Renal cortex interstitium (tissue), 11 donors: ENCODE results near the gene SMG9. TPM values are rescaled to one million over a fixed set of nuclear protein-coding genes. Genes with fewer than 3 reads are reported as not detected.

Source experiments
- DNase-seq, 11 donors: peaks; one replicate each; pipeline ENCODE4 v3.0.0-alpha.2; 2013; ENCODE audit warnings: low read depth in 9 of 11, low spot score in 4 of 11; ENCODE audit errors: extremely low read depth in 1 of 11
- polyA plus RNA-seq, 3 donors: library from polyadenylated mRNA; unstranded; fragments of 120-200 nt; gene quantifications; one replicate each; pipeline ENCODE4 v1.2.1, GENCODE V29; 2013; ENCODE audit not compliant: insufficient read length in 3 of 3

The SMG9 gene
- polyA plus RNA-seq, 3 donors = 45.3 to 64.3 (median 53.6) TPM

GRCh38 chr19:43741075-43741825, 13.5 kb downstream of the SMG9 start:
- no peak for DNase-seq

GRCh38 chr19:43739439-43740235, 15.1 kb downstream of the SMG9 start:
- no peak for DNase-seq

- DNase-seq = no peak
Measured at GRCh38 chr19:43738780-43739211, 16.0 kb downstream of the SMG9 start.

- DNase-seq = no peak
Measured at GRCh38 chr19:43735957-43736356, 18.8 kb downstream of the SMG9 start.

GRCh38 chr19:43735013-43735412, 19.7 kb downstream of the SMG9 start:
- no peak for DNase-seq

- DNase-seq = no peak
Measured at GRCh38 chr19:43731846-43732245, 22.9 kb downstream of the SMG9 start.

GRCh38 chr19:43731346-43731745, 23.4 kb downstream of the SMG9 start:
- DNase-seq = no peak

GRCh38 chr19:43729919-43730318, 24.8 kb downstream of the SMG9 start:
- no peak for DNase-seq

- no peak for DNase-seq
Measured at GRCh38 chr19:43727593-43727853, 27.2 kb downstream of the SMG9 start.

GRCh38 chr19:43726736-43727592, 27.8 kb downstream of the SMG9 start:
- no peak for DNase-seq

GRCh38 chr19:43725468-43725867, 29.3 kb downstream of the SMG9 start:
- no peak for DNase-seq

GRCh38 chr19:43724896-43725295, 29.9 kb downstream of the SMG9 start:
- DNase-seq = no peak

GRCh38 chr19:43723588-43723987, 31.2 kb downstream of the SMG9 start:
- DNase-seq = no peak

- DNase-seq = no peak
Measured at GRCh38 chr19:43721469-43722048, 33.2 kb downstream of the SMG9 start.

GRCh38 chr19:43720936-43721335, 33.8 kb downstream of the SMG9 start:
- no peak for DNase-seq

- no peak for DNase-seq
Measured at GRCh38 chr19:43719918-43720317, 34.8 kb downstream of the SMG9 start.

GRCh38 chr19:43719378-43719868, 35.3 kb downstream of the SMG9 start:
- DNase-seq = no peak

- no peak for DNase-seq
Measured at GRCh38 chr19:43718627-43719377, 36.0 kb downstream of the SMG9 start.

GRCh38 chr19:43715776-43716175, 39.0 kb downstream of the SMG9 start, which contains the start of gene IRGC:
Gene IRGC, plus strand, starts transcription at chr19:43716076. Its CDS starts 2,483 bp downstream, at chr19:43718559.
- no peak for DNase-seq
